T-helper 1 cell treated with Interleukin-12 subunit alpha and Interleukin-12 subunit beta and Interleukin-4 antibody, amounts not matched to agents 30 ng/mL and 1 ng/mL, for 36 hours (primary cell): ENCODE measurements around the gene HECW1. TPM values are rescaled to one million over a fixed set of nuclear protein-coding genes. Genes with fewer than 3 reads are reported as not detected.
"Not testable (repeated sequence)": the region's sequence is repeated elsewhere in the genome, so short reads cannot be mapped to it uniquely, and the experiment has no call there.

Experiments
- intact Hi-C: fragments of 100-400 bp; cut with micrococcal nuclease; formaldehyde crosslinking; loops from one replicate; pipeline ENCODE4 v1.15.1; 2024
- total RNA-seq: library from RNA; stranded (reverse); gene quantifications from 2 replicates; pipeline ENCODE4 v1.2.3, GENCODE V29; 2022

HECW1 gene
- total RNA-seq, 1 donor from 2014 or later: not detected

DNA sequence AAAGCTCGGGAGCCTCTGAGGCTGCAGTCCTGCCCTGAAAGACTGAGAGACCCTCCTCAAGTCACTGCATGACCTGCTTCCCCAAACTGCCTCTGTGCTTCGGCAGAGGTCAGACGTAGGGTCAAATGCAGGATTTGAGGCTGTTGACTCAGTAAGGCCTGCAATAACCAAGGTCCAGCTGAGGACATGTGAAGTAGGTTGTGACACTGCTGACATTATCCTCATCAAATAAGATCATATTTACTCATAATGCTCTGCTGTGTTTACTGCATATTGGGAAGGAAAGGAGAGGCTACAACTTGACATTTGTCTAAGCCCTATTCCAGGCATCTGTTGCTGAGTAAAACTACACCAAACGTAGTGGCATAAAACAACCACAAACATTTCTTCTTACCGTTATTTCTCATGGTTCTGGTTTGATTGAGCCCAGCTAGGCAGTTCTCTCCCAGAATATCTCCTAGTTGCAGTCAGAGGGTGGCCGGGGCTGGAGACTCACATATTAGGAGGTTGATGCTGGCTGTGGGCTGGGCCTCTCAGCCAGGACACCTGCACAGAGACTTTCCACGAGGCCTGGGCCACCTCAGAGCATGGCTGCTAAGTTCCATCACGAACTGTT is 348.4 kb downstream of the HECW1 start:
- intact Hi-C loops: no loop called here

DNA sequence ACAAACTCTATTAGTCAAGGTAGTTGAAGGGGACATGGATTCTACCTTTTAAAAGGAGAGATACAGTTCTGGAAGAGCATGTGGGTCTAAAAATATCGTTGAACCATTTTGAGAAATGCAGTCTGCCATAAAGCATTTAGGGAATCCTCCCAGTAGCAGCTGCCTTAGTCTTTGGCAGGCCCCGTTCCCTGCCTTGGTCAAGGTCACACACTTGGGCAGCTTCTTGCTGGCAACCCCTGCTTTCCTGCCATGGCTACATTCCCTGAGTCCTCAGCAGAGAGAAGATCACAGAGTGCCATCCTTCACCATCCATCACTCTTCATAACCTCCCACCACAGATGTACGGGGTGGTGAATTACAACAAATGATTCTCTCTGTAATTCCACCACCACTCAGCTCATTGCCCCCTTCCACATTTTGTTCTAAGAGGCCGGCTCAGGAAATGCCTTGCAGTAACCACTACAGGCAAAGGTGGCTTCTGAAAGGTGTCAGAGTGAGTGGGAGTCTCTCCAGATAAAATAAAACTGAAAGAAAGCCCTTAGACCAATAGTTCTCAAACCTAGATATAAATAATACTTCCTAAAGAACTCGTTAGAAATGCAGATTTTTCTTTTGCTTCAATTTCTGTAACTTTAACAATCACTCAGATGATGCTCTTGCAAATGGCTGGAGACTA is 349.0 kb downstream of the HECW1 start:
- intact Hi-C loops: no loop called here

DNA sequence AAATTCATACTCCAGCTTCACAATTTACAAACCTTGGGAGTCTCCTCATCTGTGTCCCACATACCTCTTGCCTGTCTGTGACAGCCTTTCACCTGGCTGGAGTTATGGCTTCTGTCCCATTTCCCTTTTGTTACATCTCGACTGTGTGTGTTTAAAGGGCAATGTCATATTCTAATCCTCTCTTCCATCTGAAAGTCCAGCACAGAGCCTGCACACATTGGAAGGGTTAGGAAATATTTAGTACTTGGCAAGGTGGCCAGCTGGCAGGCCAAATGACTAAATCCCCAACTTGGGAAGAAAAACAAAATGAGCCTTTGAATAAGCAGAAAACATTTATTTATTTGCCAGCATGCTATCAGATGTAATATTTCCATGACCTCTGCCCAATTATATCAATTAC is 350.4 kb downstream of the HECW1 start:
- intact Hi-C loops: no loop called here

DNA sequence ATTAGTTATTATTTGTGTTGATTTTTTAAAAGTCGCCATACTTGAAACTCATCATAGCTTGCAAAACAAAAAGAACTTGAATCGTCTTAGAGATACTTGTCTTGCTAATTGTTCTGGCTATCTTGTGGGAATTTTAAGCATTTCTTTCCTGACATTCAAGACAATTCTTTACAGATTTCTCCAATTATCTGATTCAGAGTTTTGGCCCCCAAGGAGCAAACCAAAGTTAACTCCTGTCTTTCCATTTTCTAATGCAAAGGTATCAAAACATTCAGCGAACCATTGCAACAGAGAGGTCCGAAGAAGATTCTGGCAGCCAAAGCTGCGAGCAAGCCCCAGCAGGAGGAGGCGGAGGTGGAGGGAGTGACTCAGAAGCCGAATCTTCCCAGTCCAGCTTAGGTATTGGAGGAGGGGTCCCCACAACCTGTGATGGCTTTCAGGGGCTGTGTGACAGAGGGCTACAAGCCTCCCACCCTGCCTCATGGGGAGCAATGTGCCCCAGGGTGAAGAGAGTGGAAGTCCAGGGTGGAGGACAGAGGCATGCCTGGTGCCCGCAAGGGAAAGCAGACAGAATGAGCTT is 351.0 kb downstream of the HECW1 start:
- intact Hi-C loops: no loop called here

DNA sequence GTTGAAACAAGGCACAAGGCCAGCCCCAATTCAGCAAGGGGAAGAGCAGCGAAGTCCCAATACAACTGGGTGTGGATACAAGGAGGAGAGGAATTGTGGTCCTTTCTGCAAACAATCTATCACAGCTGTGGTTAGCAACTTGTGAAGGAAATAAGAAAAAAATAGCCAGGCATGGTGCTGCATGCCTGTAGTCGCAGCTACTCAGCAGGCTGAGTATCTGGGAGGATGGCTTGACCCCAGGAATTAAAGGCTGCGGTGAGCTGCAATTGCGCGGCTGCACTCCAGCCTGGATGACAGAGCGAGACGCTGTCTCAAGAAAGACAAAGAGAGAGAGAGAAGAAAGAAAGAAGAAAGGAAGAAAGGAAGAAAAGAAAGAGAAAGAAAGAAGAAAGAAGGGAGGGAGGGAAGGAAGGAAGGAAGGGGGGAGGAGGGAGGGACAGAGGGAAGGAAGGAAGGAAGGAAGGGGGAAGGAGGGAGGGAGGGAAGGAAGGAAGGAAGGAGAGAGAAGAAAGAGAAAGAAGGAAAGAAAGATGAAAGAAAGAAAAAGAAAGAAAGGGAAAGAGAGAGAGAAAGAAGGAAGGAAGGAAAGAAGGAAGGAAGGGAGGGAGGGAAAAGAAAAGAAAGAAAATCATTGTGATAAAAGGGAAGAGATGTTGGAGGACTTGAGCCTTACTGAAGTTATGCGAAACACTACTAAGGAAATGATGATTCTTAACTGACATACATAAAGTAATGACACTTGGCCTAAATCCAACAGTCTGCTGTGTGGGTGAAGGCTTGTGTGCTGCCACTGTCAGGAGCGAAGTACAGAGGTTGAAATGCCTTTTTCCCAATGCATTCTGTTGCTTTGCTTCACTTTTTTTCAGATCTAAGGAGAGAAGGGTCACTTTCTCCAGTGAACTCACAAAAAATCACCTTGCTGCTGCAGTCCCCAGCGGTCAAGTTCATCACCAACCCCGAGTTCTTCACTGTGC is 353.4 kb downstream of the HECW1 start:
- intact Hi-C loops: no loop called here

DNA sequence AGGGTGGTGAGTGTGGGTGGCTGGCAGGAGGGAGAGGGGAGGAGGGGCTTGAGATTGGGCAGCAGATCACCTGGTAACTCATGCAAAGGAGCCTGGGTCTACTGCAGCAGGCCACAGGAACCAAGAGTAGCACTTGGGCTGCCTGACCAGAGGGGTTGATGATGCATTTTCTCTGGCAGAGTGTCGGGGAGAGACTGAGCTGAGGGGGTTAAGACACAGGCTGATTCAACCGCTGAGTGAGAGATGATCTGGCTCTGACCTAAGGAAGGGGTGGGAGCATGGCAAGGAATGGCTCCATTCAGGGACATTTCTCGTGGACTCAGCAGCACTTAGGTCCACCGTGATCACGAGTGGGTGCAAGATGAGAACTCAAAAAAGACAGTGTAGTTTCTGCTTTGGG is 355.0 kb downstream of the HECW1 start:
- intact Hi-C loops: no loop called here

DNA sequence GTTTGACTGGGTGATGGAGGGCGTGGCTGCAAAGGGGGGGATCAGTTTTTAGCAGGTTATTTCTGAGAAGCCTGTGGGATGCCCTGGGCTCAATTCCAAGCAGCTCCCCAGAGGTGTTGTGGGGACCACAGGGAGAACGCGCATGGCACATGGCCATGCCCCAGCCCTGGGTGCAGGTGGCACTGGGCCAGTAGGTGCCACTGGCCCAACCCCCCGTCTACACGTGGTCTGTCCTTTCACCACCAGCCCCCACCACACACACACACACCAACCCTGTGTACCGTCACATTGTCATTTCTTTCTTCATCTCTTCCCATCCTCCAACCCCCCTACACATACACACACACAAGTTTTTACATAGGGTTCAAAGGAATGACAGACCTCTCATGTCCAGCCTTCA is 355.4 kb downstream of the HECW1 start:
- intact Hi-C loops: no loop called here

DNA sequence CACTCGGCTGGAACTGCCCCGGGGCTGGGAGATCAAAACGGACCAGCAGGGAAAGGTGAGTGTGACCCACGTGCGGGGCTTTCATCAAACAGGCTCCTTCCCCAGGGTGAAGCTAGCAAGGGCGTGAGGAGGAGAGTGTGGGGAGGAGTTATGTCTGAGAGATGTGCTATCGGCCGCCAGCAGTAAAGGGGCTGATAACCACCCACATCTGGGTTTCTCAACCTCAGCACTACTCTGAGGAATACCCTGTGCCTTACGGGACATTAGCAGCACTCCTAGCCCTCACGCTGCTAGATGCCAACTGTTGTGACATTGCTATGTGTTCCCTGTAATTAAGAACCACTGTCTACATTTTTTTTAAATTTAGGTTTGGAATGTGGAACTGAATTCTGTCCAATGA is 356.6 kb downstream of the HECW1 start:
- intact Hi-C loops: no loop called here

DNA sequence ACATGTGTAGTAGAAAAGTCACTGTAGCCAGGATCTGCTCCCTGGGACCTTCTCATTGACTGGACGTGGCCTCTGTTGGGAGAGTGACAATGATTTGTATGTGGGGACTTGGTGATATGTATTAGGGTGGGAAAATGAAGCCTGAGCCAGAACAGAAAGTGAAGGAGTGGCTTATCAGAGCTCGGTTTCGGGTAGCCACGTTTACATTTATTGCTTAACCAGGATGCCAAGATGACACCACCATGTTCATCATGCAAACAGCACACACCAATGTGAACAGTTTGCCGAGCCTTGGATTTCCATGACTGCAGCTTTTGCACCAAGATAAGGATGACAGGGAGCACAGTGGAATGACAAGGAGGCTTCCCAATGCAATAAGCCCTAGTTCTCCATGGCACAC is 357.7 kb downstream of the HECW1 start:
- intact Hi-C loops: no loop called here

DNA sequence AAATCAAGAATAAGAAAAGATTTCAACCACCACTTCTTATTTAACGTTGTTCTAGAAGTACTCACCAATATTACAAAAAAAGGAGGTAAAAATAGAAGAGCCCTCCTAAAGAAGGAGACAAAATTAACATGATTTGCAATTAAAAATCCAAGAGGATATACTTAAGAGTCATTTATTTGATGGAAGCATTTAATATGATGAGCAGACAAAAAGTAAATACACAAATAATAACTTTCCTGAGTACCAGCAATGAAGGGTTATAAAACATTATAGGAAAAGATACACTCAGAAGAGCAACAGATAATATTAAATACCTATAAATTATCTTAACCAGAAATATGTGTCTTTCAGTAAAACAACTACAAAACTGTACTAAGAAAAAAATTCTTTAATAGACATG is 363.5 kb downstream of the HECW1 start:
- intact Hi-C loops: no loop called here

DNA sequence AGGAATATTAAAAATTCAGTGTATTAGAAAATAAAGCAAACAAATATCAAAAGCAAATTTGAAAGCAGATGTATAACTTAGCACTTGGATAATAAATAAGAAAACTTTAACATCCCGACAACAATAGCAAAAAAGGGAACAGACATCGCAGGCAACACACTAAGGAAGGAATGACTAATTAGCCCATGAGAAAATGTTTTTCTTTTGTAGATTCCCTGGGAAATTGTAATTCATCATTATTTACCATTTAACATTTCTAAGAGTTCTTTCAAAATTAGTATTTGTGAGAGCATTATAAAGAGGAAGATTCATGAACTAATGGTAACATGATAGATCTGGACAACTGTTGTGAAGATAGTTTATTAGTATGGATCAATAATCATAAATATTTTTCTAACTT is 364.4 kb downstream of the HECW1 start:
- intact Hi-C loops: no loop called here

DNA sequence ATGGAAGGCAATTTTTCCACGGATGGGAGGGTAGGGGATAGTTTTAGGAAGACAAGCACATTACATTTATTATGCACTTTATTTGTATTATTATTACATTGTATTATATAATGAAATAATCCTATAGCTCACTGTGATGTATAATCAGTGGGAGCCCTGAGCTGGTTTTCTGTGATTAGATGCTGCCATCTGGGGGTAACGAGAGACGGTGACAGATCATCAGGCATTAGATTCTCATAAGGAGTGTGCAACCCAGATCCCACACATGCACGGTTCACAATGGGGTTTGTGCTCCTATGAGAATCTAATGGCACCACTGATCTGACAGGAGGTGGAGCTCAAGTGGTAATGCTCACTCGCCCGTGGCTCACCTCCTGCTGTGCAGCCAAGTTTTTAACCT is 366.6 kb downstream of the HECW1 start:
- intact Hi-C loops: no loop called here

DNA sequence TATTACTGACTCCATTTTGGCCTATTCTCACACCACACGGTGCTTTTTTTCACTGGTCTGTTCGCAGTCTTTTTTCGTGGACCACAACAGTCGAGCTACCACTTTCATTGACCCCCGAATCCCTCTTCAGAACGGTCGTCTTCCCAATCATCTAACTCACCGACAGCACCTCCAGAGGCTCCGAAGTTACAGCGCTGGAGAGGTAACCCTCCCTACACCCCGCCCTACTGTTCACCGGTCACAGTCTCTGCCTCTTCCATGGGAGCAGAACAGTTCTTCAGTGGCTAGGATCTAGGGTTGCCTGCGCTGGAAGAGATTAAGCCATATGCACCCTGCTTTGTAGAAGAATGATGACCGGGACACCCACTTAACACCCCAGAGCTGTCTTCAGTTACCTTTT is 367.1 kb downstream of the HECW1 start:
- intact Hi-C loops: no loop called here

DNA sequence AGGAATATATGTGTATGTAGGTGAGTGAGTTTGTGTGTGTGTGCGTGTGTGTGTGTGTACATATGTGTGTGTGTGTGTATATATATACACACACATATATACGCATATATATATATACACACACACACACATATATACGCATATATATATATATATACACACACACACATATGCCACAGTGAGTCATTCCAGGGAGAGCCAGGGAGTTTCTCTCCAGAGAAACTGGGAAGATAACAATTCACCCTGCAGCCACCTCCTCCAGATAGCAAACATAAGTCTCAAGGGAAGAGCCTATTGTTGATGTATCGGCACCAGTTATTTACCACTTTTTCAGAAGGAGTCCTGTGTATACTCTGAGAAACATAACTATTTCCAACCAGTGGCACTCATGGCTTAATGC is 368.1 kb downstream of the HECW1 start:
- intact Hi-C loops: no loop called here

DNA sequence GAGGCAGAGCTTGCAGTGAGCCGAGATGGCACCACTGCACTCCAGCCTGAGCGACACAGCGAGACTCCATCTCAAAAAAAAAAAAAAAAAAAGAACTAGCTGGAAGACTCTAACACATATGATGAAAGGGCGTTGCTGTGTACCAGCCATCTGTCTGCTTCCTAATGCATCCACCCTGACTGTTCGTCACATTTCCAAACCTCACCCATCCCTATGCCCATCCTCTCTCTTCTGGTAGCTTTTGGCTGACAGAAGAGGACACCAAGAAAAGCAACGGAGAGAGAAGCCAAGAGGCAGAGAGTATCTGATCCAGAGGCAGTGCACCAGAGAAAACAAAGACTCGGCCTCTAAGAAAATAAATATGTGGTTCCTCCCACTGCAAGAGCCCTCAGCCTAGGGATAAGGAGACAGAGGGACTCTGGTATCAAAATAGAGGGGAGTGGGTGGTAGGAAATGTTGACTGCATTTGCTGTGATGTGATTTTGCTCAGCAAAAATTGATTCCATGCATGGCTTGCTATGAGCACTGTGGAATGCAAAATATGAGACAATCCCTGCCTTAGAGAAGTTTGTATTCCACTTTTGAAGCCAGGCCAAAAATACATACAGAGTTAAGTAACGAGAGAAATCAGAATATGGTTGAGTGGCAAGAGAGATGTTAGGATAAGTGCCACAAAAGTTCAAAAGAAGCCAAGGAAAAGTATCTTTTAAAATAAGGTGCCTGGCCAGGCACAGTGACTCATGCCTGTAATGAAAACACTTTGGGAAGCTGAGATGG is 369.6 kb downstream of the HECW1 start:
- intact Hi-C loops: no loop called here

DNA sequence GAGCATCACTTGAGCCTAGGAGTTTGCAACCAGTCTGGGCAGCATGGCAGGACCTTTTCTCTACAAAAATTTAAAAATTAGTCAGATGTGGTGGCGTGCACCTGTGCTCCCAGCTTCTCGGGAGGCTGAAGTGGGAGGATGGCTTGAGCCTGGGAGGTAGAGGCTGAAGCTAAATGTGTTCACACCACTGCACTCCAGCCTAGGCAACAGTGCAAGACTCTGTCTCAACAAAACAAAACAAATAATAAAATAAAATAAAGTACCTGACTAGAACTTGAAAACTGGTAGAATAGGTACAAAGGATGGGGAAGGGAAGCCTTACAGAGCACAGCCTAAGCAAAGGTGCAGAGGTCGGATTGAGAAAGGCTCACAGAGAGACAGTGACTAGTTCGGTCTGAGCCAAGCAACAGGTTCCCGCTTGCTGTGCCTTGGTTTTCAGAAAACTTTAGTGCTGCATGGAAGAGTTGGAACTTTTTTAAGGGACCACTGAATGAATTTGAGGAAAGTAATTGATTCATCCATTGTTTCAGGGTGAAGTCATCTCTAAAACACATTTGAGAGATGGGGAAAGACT is 370.3 kb downstream of the HECW1 start:
- intact Hi-C loops: no loop called here

DNA sequence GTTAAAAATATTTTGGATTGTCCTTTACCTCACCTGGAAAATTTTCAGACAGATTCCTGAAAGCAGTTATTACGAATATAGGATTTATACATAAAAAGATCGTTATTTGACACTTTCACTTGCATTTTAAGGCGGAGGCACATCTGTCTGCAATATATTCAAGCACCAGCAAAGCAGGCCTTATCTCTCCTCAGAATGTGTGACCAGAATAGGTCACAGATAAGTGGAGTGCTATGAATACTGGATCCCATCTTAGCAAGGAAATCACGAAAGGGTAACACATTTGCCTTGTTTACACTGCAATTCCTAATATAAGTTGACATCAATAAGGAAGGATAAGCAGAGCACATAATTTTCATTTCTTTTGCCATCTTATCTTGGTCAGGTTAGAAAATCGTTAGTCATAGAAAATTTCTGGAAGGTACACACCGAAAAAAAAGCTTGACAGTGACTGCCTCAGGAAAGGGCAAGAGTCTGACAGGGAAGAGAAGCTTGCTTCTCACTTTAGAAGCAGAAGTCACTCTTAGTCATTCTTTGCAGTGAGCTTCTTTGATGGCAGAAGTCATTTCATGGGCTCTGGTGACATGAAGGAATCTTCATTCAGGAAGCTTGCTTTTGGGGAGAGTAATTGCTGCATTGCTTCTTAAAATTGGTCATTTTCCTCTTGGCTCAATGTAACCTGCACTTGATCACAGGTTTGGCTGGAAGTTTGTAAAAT is 372.4 kb downstream of the HECW1 start:
- intact Hi-C loops: no loop called here

DNA sequence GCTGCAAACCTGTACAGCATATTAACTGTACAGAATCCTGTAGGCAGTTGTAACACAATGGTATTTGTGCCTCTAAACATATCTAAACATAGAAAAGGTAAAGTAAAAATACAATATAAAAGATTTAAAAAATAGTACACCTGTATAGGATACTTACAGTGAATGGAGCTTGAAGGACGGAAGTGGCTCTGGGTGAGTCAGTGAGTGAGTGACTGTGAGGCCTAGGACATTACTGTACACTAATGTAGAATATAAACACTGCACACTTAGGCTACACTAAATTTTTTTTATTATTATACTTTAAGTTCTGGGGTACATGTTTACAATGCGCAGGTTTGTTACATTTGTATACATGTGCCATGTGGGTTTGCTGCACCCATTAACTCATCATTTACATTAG is 373.1 kb downstream of the HECW1 start:
- intact Hi-C loops: no loop called here

DNA sequence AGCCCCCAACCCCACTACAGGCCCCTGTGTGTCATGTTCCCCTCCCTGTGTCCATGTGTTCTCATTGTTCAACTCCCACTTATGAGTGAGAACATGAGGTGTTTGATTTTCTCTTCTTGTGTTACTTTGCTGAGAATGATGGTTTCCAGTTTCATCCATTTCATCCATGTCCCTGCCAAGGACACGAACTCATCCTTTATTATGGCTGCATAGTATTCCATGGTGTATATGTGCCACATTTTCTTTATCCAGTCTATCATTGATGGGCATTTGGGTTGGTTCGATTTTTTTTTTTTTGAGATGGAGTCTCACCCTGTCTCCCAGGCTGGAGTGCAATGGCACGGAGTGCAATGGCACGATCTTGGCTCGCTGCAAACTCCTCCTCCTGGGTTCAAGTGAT is 373.6 kb downstream of the HECW1 start:
- intact Hi-C loops: not testable (repeated sequence)

DNA sequence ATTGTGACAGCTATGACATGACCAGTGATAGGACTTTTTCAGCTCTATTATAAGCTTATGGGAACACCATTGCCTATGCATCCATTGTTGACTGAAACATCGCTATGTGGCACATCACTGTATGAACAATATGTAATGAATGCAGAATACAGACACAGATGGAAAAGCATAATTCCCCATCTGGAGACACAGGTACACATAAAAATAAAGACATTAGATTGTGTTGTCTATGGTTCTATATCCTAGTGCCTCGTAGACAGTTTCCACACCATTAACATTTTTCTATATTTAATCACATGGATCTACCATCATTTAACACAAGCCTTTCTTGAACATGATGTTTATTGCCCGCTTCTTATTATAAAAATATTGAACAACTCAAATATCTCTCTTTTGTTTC is 374.2 kb downstream of the HECW1 start:
- intact Hi-C loops: no loop called here
